Dermis blood vessel endothelial cell (primary cell): ENCODE data around the gene SPRED1. TPM values are rescaled to one million over a fixed set of nuclear protein-coding genes. Genes with fewer than 3 reads are reported as not detected.

Source experiments
- DNase-seq: peaks from one replicate; pipeline ENCODE4 v3.0.0; 2010
- total RNA-seq: library from RNA; depleted of rRNA; stranded (reverse); fragments of >200 nt; gene quantifications from 2 replicates; pipeline ENCODE4 v1.2.3, GENCODE V29; 2014

SPRED1 gene
- total RNA-seq = 14.4 and 15.8 TPM in 2 replicates

GRCh38 chr15:38252481-38253350, at the start of gene SPRED1:
Gene SPRED1, plus strand, starts transcription at chr15:38252836. Its CDS starts 350 bp downstream, at chr15:38253186.
- DNase-seq = peak; percentile 60

DNA sequence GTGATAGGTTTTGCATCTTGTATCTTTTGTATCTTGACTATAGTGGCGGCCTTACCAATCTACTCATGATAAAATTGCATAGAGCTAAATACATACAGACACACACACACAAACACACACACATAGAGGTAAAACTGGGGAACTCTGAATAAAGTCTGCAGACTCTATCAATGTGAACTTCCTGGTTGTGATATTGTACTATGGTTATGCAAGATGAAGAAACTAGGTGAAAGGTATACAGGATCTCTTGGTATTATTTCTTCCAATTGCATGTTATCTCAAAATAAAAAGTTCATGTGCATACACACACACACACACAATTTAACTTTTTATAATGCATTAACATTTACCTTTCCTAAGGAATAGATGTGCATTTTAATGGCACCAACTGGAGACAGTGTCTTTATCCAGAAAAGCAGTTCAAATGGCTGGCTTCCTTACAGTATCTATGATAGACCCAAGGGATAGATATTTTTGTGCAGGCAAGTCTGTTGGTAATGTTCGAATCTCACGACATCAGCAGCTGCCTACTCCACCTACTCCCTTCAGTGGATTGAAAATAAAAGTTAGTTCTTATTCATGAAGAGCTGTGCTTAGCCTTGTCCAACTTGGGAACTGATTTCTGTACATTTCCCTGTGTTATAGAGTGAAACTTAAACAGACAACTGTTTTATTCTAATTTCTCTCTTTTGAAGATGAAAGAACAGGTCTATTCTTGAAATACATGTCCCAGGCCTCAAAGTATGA, 46.9 kb upstream of the SPRED1 start:
- no peak for DNase-seq

GRCh38 chr15:38207621-38208020, 45.0 kb upstream of the SPRED1 start:
- no peak for DNase-seq

DNA sequence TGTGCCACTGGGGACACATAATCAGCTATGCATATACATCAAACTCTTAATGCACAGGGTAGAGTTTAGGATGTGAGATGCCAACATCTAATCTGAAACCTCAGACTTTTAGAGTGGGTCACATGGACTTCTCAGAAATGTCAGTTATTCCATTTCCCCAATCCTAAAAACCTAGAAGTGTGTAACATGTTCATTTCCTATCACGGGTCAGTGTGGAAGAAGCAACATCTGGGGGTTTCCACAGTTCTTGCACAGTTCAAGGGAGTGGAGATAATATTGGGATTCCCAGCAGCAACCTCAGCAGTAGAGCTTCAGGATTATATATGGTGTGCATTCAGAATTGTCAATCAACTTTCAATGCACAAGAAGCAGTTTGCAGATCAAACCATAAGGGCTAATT, 44.4 kb upstream of the SPRED1 start:
- no peak for DNase-seq

GRCh38 chr15:38208779-38209178, 43.9 kb upstream of the SPRED1 start:
- no peak for DNase-seq

- DNase-seq = no peak
Observed at GRCh38 chr15:38211249-38211648, 41.4 kb upstream of the SPRED1 start.

DNA sequence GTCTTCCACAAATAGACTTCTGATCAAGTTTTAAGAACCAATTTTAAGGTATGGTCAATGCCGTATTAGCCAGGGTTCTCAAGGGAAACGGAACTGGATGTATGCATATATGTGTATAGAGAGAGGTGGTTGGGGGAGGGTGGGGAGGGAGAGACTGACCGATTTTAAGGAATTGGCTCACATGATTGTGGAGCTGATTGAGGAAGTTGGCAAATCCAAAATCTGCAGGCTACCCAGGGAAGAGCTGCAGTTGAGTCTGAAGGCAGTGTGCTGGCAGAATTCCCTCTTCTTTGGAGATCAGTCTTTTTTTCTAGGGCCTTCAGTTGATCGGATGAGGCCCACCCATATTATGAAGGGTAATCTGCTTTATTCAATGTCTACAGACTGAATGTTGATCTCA, 40.8 kb upstream of the SPRED1 start:
- DNase-seq = no peak

- DNase-seq = no peak
Observed at GRCh38 chr15:38212729-38213351, 39.8 kb upstream of the SPRED1 start.

DNA sequence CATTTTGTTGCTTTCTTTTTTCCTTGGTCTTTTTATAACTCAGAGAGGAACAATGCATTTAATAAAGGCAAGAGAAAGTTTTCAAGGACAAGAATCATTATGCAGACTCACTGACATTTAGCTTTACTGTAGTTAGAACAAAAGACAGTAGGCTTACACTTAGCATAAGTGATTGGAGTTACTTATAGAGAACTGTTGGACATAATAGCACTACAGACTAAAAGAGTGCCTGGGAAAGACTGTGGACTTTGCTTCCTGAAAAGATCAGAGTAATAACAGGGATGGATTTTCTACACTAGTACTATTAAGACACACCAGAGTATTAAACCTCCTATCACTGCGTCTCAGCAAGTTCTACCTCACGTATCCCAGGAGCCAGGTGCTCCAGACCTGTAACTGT, 39.3 kb upstream of the SPRED1 start:
- no peak for DNase-seq

DNA sequence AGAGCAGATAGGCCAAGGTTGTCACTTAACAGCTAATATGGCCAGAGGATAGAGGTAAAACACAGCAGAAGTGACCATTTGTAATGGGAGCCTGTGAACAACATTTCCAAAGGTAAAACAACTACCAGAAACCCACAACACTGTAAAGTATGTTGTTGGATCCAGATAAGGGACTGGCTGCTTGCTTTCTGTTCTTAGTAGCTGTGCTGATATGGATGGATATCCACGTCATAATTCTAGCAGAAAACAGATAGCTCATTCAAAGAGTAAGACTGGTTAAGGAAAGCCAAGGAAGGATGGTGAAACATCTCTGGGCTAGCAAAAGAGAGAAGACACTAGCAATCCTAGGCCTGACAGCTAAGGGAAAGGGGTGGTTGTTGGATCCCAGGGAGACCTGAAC, 36.9 kb upstream of the SPRED1 start:
- DNase-seq = no peak

DNA sequence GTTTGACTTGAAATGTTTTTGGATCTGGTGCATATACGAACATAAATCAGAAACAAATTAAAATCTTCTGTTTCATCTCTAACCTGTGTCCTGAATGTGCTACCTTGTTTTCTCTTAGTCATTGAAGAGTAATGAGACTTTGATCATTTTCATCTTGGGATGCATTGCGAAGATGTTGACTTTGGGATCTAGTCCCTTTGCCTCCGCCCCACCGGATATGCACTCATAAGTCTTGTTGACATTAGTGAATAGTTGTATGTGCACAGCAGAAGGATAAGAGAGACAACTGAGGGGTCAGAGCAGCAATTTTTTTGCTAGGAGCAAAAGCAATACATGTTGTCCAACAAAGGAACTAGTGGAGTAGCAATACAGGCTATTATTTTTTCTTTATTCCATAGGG, 35.9 kb upstream of the SPRED1 start:
- no peak for DNase-seq

GRCh38 chr15:38217191-38217595, 35.4 kb upstream of the SPRED1 start:
- no peak for DNase-seq

DNA sequence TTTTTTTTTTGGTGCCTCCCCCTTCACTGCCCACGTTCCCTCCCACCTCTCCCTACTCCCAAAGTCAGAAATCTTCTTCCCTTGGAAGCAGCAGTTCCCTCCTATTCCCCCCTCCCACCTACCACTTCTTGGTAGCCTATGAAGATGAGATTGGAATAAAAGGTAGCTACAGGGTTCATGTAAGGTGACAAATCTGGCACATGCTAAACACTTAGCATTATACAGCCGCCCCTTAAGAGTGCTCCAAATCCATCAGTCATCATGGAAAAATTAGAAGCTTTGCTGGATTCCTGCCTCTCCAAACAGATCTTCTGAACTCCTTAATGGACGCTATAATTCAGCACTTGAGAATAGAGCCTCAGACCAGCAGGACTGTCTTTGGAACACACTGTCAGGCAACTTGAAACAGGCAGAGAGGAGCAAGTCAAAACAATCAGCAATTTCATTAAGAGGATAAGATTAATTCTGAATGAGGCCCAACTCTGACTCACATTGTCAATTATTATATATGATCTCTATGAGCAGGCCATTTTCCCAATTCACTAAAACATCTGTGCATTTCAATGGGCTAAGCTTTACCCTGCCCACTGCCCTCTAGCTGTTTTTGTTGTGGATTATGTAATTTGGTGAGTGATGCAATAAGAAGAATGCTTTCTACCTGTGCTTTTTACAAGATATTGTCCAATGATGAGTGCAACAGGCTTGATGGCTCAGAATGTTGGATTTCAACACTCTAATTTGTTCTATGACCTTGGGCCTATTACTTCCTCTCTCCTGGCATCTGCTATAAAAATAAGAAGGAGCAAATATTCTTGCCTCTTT, 34.6 kb upstream of the SPRED1 start:
- no peak for DNase-seq

DNA sequence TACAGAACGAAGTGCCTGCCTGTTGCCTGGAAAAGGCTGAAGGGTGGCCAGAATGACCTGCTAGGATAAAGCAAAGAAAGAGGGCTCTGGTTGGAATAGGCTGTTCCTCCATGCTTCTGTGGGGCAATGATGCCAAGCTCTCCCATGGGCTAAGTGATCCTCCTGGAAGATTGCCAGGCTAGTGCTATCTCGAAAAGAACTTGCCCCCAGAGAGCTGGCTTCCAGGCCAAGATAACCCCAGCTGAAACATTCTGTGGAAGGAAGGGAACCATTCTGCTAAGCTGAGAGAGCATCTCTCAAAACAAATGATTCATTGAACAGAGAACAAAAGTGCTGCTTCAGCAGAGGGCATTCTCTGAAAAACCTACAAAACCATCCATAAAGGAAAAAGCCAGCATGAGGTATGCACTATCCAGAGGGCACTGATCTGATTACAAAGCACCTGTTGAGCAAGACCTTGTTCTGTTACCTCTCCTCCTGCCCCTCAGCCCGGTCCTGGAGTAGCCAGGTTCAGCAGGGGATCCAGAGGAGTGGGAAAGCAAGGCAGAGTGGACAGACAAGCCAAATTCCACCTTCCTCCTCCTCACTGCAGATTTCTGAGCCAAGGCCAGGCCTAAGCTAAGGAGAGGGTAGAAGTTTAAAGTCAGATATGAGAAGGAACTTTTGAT, 31.9 kb upstream of the SPRED1 start:
- no peak for DNase-seq

GRCh38 chr15:38224486-38224885, 28.1 kb upstream of the SPRED1 start:
- DNase-seq = no peak

GRCh38 chr15:38225381-38225780, 27.3 kb upstream of the SPRED1 start:
- no peak for DNase-seq

- DNase-seq = peak; percentile 85
Observed at GRCh38 chr15:38226608-38227266, 25.9 kb upstream of the SPRED1 start.

- no peak for DNase-seq
Observed at GRCh38 chr15:38227941-38228340, 24.7 kb upstream of the SPRED1 start.

DNA sequence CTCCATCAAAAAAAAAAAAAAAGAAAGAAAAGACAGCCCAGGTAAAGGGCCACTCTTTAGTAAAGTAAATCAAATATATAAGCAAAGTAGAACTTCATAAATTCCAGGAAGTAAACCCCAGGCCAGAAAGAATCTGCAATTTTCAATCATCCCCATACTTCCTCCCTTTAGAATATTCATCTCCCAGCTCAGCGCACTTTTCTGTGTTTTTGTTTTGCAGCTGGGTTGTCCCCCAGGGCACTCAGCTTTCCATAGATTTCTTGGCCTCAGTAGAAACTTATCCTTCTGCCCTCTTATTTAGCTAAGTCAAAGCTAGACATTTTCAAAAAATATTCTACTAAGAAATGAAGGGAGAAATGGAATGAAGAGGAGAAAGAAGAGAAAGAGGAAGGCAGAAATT, 24.0 kb upstream of the SPRED1 start:
- DNase-seq = no peak

DNA sequence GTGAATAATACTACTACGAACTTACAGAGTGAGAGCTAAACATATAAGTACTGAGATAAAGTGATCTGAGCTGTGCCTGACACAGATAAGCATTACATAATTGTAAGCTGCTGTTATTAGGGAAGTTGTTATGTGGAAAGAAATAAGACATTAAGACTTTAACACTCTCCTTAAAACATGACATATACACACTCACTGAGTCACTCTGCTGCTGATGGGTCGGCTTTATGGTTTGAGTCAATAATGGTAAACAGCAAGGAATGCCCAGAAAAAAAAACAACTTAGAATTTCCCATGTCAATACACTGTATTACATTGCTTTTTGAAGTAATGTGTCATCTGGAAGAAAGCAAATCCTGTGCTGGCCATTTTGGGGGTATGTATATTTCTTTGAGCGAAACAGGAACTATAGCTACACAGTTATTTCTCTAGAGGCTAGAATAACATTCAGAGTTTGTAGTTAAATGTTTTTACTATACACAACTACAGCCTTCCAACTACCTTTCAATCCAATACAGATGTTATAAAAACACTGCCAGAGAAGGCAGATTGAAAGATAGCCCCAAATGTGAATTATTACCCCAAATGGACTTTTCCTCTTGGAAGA, 22.8 kb upstream of the SPRED1 start:
- DNase-seq = no peak

GRCh38 chr15:38231436-38231835, 21.2 kb upstream of the SPRED1 start:
- no peak for DNase-seq
